ENCODE data around the gene NR5A1. TPM values are rescaled to one million over a fixed set of nuclear protein-coding genes. Genes with fewer than 3 reads are reported as not detected.

Gene NR5A1
- total and polyA plus RNA-seq, 2 of the 13 experiments (the other 11 are each of a cell fraction or from before 2014, with no cell fraction given) = 28.9 to 44.7 TPM

DNA sequence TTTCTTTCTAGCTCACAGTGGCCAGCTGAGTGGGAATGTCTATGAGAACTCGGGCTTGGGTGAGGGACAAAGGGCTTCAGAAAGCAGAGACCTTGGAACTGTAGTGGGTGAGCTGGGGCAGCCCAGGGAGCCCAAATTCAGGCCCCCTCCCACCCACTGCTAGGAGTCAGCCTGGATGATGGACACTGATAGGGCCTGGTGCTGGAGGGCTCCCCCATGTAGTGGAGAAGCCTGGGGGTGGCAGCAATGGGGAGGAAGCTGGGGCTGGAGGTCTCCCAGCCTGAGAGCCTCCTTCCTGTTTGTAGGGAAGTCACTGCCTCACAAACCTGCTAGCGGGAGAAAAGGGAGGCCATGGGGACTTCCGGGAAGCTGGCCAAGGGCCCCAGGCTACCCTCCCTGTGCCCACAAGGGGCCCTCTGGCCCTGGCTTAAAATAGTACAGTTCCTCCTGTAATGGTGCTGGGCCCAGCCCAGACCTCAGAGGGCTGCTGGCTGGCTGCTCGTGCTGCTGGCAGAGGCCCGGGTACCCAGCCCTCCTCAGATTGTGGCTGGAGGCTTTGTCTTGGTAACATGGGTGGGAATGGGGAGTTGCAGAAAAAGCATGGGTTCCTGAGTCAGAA is 6.3 kb upstream of the NR5A1 start (continued):
- TF ChIP-seq, protein P1, sequence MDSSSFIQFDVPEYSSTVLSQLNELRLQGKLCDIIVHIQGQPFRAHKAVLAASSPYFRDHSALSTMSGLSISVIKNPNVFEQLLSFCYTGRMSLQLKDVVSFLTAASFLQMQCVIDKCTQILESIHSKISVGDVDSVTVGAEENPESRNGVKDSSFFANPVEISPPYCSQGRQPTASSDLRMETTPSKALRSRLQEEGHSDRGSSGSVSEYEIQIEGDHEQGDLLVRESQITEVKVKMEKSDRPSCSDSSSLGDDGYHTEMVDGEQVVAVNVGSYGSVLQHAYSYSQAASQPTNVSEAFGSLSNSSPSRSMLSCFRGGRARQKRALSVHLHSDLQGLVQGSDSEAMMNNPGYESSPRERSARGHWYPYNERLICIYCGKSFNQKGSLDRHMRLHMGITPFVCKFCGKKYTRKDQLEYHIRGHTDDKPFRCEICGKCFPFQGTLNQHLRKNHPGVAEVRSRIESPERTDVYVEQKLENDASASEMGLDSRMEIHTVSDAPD (CRISPR knock-in tag; IDR thresholded peaks at IDR 0.05) = no peak
- no peak for TF ChIP-seq ZNF891 (CRISPR knock-in tag; IDR thresholded peaks at IDR 0.05)
- no peak for TF ChIP-seq U2AF2 (IDR thresholded peaks at IDR 0.05; ENCODE audit: low read depth, low read length)
- TF ChIP-seq ETV6 (CRISPR knock-in tag; conservative IDR thresholded peaks at IDR 0.05) = 0 out of 2 replicates have a peak, but pooled peaks have one; percentile 33
- TF ChIP-seq DRAP1 (CRISPR knock-in tag; IDR thresholded peaks at IDR 0.05) = no peak
- no peak for TF ChIP-seq JARID2 (CRISPR knock-in tag; IDR thresholded peaks at IDR 0.05; ENCODE audit: insufficient replicate concordance)
- no peak for TF ChIP-seq PAWR (CRISPR knock-in tag; IDR thresholded peaks at IDR 0.05; ENCODE audit: borderline replicate concordance)
- no peak for TF ChIP-seq SPEN (CRISPR knock-in tag; IDR thresholded peaks at IDR 0.05; ENCODE audit: low read depth)
- TF ChIP-seq CHD4 (IDR thresholded peaks at IDR 0.05; ENCODE audit: borderline replicate concordance, low read length) = no peak
- TF ChIP-seq HNRNPL (IDR thresholded peaks at IDR 0.05; ENCODE audit: low read depth, low read length) = 0 out of 2 replicates have a peak, but pooled peaks have one; percentile 67
- TF ChIP-seq ZNF451 (CRISPR knock-in tag; IDR thresholded peaks at IDR 0.05) = no peak
- TF ChIP-seq, protein P2, sequence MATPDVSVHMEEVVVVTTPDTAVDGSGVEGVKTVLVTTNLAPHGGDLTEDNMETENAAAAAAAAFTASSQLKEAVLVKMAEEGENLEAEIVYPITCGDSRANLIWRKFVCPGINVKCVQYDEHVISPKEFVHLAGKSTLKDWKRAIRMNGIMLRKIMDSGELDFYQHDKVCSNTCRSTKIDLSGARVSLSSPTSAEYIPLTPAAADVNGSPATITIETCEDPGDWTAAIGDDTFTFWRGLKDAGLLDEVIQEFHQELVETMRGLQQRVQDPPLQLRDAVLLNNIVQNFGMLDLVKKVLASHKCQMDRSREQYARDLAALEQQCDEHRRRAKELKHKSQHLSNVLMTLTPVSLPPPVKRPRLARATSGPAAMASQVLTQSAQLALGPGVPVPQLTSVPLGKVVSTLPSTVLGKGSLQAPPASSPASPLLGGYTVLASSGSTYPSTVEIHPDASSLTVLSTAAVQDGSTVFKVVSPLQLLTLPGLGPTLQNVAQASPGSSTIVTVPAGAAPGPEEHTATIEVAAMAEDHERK (CRISPR knock-in tag; IDR thresholded peaks at IDR 0.05; ENCODE audit: low read depth) = no peak
- no peak for TF ChIP-seq ZNF20 (CRISPR knock-in tag; IDR thresholded peaks at IDR 0.05)
- TF ChIP-seq HOXA3 (CRISPR knock-in tag; IDR thresholded peaks at IDR 0.05) = no peak
- TF ChIP-seq ATAD3A (CRISPR knock-in tag; IDR thresholded peaks at IDR 0.05) = no peak
- 0 out of 2 replicates have a peak, but pooled peaks have one; percentile 34 for TF ChIP-seq SALL2 (CRISPR knock-in tag; IDR thresholded peaks at IDR 0.05)
- TF ChIP-seq ZBTB7B (CRISPR knock-in tag; IDR thresholded peaks at IDR 0.05) = 0 out of 2 replicates have a peak, but pooled peaks have one; percentile 3
- TF ChIP-seq CC2D1A (CRISPR knock-in tag; IDR thresholded peaks at IDR 0.05) = 0 out of 2 replicates have a peak, but pooled peaks have one; percentile 36
- TF ChIP-seq PAF1 (CRISPR knock-in tag; IDR thresholded peaks at IDR 0.05) = no peak
- TF ChIP-seq ZNF709 (CRISPR knock-in tag; IDR thresholded peaks at IDR 0.05) = no peak
- TF ChIP-seq GZF1 (CRISPR knock-in tag; IDR thresholded peaks at IDR 0.05) = no peak
- TF ChIP-seq KAT8 (CRISPR knock-in tag; IDR thresholded peaks at IDR 0.05) = no peak
- TF ChIP-seq ZNF550 (CRISPR knock-in tag; IDR thresholded peaks at IDR 0.05; ENCODE audit: borderline replicate concordance) = no peak
- no peak for TF ChIP-seq CBX2 (IDR thresholded peaks at IDR 0.05; ENCODE audit: low read depth, low read length)
- no peak for TF ChIP-seq CBX2 (CRISPR knock-in tag; IDR thresholded peaks at IDR 0.05; ENCODE audit: low read depth)
- no peak for TF ChIP-seq IKZF4 (CRISPR knock-in tag; IDR thresholded peaks at IDR 0.05; ENCODE audit: borderline replicate concordance, low read depth, not compliant biosample characterization)
- TF ChIP-seq HOXA9 (CRISPR knock-in tag; IDR thresholded peaks at IDR 0.05; ENCODE audit: borderline replicate concordance) = no peak
